ENCODE results near the gene ZNF609. TPM values are rescaled to one million over a fixed set of nuclear protein-coding genes. Genes with fewer than 3 reads are reported as not detected.

ZNF609 gene
- total RNA-seq, 2 donors from 2014 or later = 17.9 to 22.7 TPM

- Histone ChIP-seq H3K9me3 (no peaks in the 10 kb centered on the region), H3K27me3 (no peaks in the 10 kb centered on the region), H3K4me1 (peaks cover 10% of the 10 kb centered on the region), H3K36me3 (replicated peaks in 1 of 2; ENCODE audit: insufficient read depth in 1 of 2, low read depth in 2 of 2) (peaks cover 6 to 11% of the 10 kb centered on the region in 2 donors), H3K4me3 (no peak overlapping the region), H3K27ac (no peak overlapping the region)
- TF ChIP-seq, protein P1, sequence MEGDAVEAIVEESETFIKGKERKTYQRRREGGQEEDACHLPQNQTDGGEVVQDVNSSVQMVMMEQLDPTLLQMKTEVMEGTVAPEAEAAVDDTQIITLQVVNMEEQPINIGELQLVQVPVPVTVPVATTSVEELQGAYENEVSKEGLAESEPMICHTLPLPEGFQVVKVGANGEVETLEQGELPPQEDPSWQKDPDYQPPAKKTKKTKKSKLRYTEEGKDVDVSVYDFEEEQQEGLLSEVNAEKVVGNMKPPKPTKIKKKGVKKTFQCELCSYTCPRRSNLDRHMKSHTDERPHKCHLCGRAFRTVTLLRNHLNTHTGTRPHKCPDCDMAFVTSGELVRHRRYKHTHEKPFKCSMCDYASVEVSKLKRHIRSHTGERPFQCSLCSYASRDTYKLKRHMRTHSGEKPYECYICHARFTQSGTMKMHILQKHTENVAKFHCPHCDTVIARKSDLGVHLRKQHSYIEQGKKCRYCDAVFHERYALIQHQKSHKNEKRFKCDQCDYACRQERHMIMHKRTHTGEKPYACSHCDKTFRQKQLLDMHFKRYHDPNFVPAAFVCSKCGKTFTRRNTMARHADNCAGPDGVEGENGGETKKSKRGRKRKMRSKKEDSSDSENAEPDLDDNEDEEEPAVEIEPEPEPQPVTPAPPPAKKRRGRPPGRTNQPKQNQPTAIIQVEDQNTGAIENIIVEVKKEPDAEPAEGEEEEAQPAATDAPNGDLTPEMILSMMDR (IDR thresholded peaks at IDR 0.05) = no peak
- no peak for TF ChIP-seq POLR2A (IDR thresholded peaks at IDR 0.05)
- 58 to 61% methylated on average over 3 of the region's 3 CpGs for WGBS, 2 donors
- intact Hi-C loops (cut with DNase I) = loop anchor here (10.0 kb wide), 1 partner anchor 260 kb away; no protein-coding TSS in a partner anchor
- ATAC-seq = no peak
- DNase-seq = no peak
Observed at GRCh38 chr15:64425221-64425620, 35.2 kb upstream of the ZNF609 start.

DNA sequence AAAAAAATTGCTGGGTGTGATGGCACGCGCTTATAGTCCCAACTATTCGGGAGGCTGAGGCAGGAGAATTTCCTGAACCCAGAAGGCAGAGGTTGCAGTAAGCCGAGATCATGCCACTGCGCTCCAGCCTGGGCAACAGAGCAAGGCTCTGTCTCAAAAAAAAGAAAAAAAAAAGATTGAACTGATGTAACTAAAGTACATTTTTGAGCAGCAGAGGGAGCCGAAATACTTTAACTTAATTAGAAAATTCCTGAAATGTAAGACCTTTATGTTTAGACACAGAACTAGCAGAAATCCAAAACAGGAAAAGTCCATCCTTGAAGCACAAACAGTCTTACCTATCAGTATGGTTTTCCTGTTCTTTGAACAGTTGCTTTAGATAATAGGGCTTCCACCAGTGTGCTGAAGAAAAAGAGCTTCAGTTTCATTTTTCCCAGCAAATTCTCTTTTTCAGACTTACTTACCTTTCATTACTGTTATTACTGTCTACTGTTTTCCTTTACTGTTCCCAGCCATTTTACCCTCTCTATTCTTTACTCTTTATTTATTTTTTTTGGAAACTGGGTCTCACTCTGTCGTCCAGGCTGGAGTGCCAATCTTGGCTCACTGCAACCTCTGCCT lies 33.4 kb upstream of the ZNF609 start:
- no peak overlapping the region for H3K4me3 ChIP-seq
- H3K4me1 ChIP-seq = peaks cover 10% of the 10 kb centered on the region
- intact Hi-C loops (cut with DNase I) = loop anchor here (10.0 kb wide), 1 partner anchor 258 kb away; no protein-coding TSS in a partner anchor
- ATAC-seq (no peak), DNase-seq (peak in 1 of 4 donors; percentile 13)
- TF ChIP-seq POLR2A (IDR thresholded peaks at IDR 0.05) = no peak
- TF ChIP-seq, protein P1 (IDR thresholded peaks at IDR 0.05) = peak in 4 of 7 experiments; percentile 35 to 52 (median 46)
- 81 to 87% methylated on average over 7 of the region's 7 CpGs for WGBS, 2 donors
- H3K9me3 ChIP-seq = no peaks in the 10 kb centered on the region
- peaks cover 6 to 9% of the 10 kb centered on the region in 2 donors for H3K36me3 ChIP-seq (replicated peaks in 1 of 2; ENCODE audit: insufficient read depth in 1 of 2, low read depth in 2 of 2)
- no peaks in the 10 kb centered on the region for H3K27me3 ChIP-seq
- no peak overlapping the region for H3K27ac ChIP-seq

DNA sequence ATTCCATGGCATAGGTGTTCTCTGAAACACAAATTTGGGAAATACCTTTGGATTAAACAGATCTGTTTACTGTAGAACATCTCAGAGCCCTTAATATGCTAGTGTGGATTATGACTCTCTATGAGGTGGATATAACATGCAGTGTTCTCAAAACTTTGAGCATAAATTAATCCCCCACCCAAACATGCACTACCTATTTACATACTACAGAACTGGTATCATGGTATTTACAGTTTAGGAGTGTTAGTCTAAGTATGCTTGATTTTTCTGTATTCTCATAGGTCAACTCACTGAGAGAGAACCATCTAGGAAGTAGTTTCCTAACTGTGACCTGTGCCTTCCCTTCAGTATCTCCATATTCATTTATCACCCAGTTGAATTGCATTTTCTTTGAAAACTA lies 30.9 kb upstream of the ZNF609 start:
- no peak for ATAC-seq
- Histone ChIP-seq H3K27me3 (no peaks in the 10 kb centered on the region), H3K4me3 (no peak overlapping the region), H3K4me1 (no peaks in the 10 kb centered on the region), H3K36me3 (replicated peaks in 1 of 2; ENCODE audit: insufficient read depth in 1 of 2, low read depth in 2 of 2) (peaks cover 4 to 6% of the 10 kb centered on the region in 2 donors), H3K27ac (no peak overlapping the region), H3K9me3 (no peaks in the 10 kb centered on the region)
- intact Hi-C loops (cut with DNase I) = loop anchor here (10.0 kb wide), 1 partner anchor 255 kb away; no protein-coding TSS in a partner anchor
- TF ChIP-seq POLR2A (IDR thresholded peaks at IDR 0.05) = no peak
- no peak for DNase-seq

DNA sequence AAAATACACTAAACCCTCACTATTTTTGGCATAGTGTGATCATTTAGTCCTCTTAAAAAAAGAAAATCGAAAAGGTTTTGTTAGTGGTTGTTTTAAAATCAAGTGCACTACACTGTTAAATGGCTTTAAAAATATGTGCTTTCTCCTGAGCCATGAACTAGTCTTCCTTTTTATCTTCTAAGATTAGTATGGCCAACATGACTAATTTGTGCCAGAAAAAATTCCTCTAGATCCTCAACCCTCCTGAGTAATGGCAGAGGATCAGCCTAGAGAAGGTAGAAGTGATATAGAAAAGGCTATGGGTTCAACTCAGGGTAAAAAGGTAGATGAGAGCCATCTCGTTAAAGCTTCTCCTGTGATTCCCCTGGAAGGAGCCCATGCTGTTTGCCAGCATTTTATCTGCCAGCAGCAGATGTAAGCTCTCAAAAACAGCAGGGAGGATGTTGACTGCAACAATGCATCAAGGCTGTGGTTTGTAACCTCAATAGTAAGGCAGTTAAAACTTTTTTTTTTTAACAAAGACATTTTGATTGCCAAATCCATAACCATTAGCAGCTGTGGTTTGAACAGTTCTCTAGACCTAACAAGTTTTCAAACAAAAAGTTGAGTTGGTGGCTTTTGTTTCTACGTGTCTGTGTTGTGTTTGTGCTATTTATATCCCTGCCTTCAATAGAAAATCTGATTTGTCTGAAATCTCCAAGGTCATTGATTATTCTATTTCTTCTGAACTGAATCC lies 30.2 kb upstream of the ZNF609 start:
- intact Hi-C loops (cut with DNase I) = loop anchor here (10.0 kb wide), 1 partner anchor 255 kb away; no protein-coding TSS in a partner anchor
- no peak overlapping the region for H3K27ac ChIP-seq
- no peak overlapping the region for H3K4me3 ChIP-seq
- no peak for ATAC-seq
- TF ChIP-seq POLR2A (IDR thresholded peaks at IDR 0.05) = no peak
- TF ChIP-seq, protein P1 (IDR thresholded peaks at IDR 0.05) = no peak
- 27% methylated on average over 3 of the region's 3 CpGs for WGBS, 2 donors
- H3K9me3 ChIP-seq = no peaks in the 10 kb centered on the region
- peaks cover under 1 to 6% of the 10 kb centered on the region in 2 donors for H3K36me3 ChIP-seq (replicated peaks in 1 of 2; ENCODE audit: insufficient read depth in 1 of 2, low read depth in 2 of 2)
- DNase-seq = peak in 2 of 4 donors; percentile 12 to 23
- H3K27me3 ChIP-seq = no peaks in the 10 kb centered on the region
- no peaks in the 10 kb centered on the region for H3K4me1 ChIP-seq

DNA sequence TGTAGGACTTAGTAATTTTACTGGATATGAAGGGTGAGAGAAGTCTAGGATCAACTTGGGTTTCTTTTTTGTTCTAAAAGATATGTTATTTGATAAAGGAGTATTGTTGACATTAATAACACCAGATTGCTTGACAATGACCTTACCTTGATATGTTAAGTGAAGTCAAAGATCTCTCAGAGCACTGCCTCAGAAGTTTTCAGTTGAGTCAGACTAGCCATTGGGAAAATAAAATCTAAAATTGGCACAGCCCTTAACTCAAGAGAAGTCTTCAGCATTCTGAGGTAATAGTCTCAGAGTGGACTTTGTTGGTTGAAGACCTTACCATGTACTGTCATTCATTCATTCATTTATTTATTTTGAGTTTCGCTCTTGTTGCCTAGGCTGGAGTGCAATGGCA lies 22.4 kb upstream of the ZNF609 start:
- ATAC-seq = no peak
- Histone ChIP-seq H3K4me3 (no peak overlapping the region), H3K27me3 (no peaks in the 10 kb centered on the region), H3K9me3 (no peaks in the 10 kb centered on the region), H3K36me3 (replicated peaks in 1 of 2; ENCODE audit: insufficient read depth in 1 of 2, low read depth in 2 of 2) (no peaks in the 10 kb centered on the region), H3K27ac (no peak overlapping the region), H3K4me1 (peaks cover 2% of the 10 kb centered on the region)
- DNase-seq = no peak
- intact Hi-C loops (cut with DNase I) = no loop called here
- TF ChIP-seq, protein P1 (IDR thresholded peaks at IDR 0.05) = no peak
- no peak for TF ChIP-seq POLR2A (IDR thresholded peaks at IDR 0.05)
- WGBS, 2 donors = 100% methylated on average over 1 of the region's 1 CpG

All from body of pancreas (tissue), 4 donors.